Right cardiac atrium (tissue), 5 donors: ENCODE results near the gene TCAF1. TPM values are rescaled to one million over a fixed set of nuclear protein-coding genes. Genes with fewer than 3 reads are reported as not detected.

Experiments used
- ATAC-seq, 2 donors: fragments of 200-7000 bp; cut with Tn5 transposase; one replicate each; pipeline versions ENCODE4 v1.8.0 to v1.9.1; 2020; ENCODE audit warnings: moderate library complexity in 2 of 2, mild to moderate bottlenecking in 1 of 2
- DNase-seq, 3 donors: peaks; one replicate each; pipeline ENCODE4 v3.0.0-alpha.2; 2020
- H3K27ac ChIP-seq: one replicate; pipeline ENCODE4 v1.5.1; 2013; ENCODE audit warnings: mild to moderate bottlenecking, low read length, control low read depth, moderate library complexity
- H3K27me3 ChIP-seq: one replicate; pipeline ENCODE4 v1.6.1; 2013; ENCODE audit not compliant: control insufficient read depth, insufficient read depth
- H3K4me1 ChIP-seq: one replicate; pipeline ENCODE4 v1.6.1; 2013; ENCODE audit warnings: low read length; ENCODE audit not compliant: control insufficient read depth, insufficient read depth
- H3K4me3 ChIP-seq: one replicate; pipeline ENCODE4 v1.5.1; 2013; ENCODE audit warnings: low read length, control low read depth
- H3K9me3 ChIP-seq: one replicate; pipeline ENCODE4 v1.6.1; 2013; ENCODE audit warnings: low read length; ENCODE audit not compliant: control insufficient read depth
- WGBS: extraction: QIAGEN DNeasy Blood & Tissue Kit; methylation state at CpG from one replicate; pipeline ENCODE4 v1.1.7; 2013; 5-methylcytosine and 5-hydroxymethylcytosine counted together
- intact Hi-C, 4 donors: fragments of 100-400 bp; cut with DNase I; formaldehyde crosslinking; loops; one replicate each; pipeline versions ENCODE4 v1.11.0 to v1.14.0; 2022 to 2023
- long read RNA-seq, 4 donors: library from polyadenylated mRNA; unstranded; transcript quantifications; one replicate each; pipeline ENCODE4 v2.0.0, GENCODE V29; 2020 to 2021
- polyA plus RNA-seq: library from polyadenylated mRNA; stranded (reverse); fragments of 200-250 nt; gene quantifications from one replicate; pipeline ENCODE4 v1.2.3, GENCODE V29; 2013
- total RNA-seq, 4 donors: library from RNA; stranded (reverse); fragmentation: NEBNext Ultra II Directional; extraction: Animal tissue kit (Norgen Biotek cat#: 25700); gene quantifications; one replicate each; pipeline ENCODE4 v1.2.1, GENCODE V29; 2021
- donor health status: healthy with polysubstance abuse.
- donor health status: DM: no; HTN: yes; CAD: no.
- donor health status: DM: no; HTN: no; CAD: no.
- donor health status: DM: no; HTN: yes; CAD: no; lungs with severe emphysema.
- donor health status: DM: yes; HTN: yes; CAD: no.

Gene TCAF1
- total RNA-seq (10 to 100 TPM; 22.1 to 33.7 (median 25.2) TPM), polyA plus RNA-seq (12.7 TPM)
- long read RNA-seq, donor 1, full-length matches to known transcripts, result 10 of 37 reads
- long read RNA-seq, donor 1, partial matches to known transcripts, result 16 of 37 reads
- long read RNA-seq, donor 1, other reads (novel, unspliced or antisense), result 11 of 37 reads
- long read RNA-seq, donor 2, full-length matches to known transcripts, result 1 of 11 reads
- long read RNA-seq, donor 2, partial matches to known transcripts, result 5 of 11 reads
- long read RNA-seq, donor 2, other reads (novel, unspliced or antisense), result 5 of 11 reads
- long read RNA-seq, donor 3, full-length matches to known transcripts, result 20 of 103 reads
- long read RNA-seq, donor 3, partial matches to known transcripts, result 22 of 103 reads
- long read RNA-seq, donor 3, other reads (novel, unspliced or antisense), result 61 of 103 reads
- long read RNA-seq, donor 4, full-length matches to known transcripts, result 2 of 12 reads
- long read RNA-seq, donor 4, partial matches to known transcripts, result 8 of 12 reads
- long read RNA-seq, donor 4, other reads (novel, unspliced or antisense), result 2 of 12 reads

DNA sequence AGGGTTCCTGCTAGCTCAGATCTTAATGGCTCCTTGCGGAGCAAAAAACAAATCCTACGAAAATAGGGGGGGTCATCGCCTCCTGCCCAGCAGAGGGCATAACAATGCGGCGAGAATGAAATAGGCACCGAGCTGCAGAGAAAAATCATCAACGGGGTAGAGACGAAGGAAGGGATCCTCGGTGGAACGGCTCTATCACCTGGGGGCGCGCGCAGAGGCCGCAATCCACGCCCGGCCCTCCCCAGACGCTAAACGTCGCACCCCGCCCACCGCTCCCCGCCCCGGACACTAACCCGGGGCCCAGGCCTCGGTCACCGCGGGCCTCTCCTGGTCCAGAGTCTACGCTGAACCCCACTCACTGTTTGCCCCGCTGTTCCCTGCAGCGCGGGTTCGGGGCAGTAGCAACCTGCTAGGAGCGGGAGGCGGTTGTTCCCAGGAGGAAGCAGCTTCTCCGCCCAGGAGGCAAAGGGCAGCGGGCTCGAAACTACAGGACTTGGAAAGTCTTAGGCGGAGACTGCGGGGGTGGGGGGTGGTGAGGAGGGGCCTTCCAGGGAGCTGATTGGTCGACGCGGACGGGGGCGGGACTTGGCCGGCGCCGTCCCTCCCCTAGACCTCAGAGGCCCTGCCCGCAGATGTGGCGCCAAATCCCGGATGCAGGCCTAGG lies at the start of gene TCAF1:
TSS of gene TCAF1 (minus strand) at position 509 of the 664 bp plus-strand sequence. CDS start 25,568 bp downstream, outside the sequence.
- intact Hi-C loops, result no loop called here
- ATAC-seq, result peak; percentile 100
- under 1% methylated on average over 50 of the region's 50 CpGs for WGBS

GRCh38 chr7:143948733-143949132 lies 46.8 kb upstream of the TCAF1 start:
- Histone ChIP-seq H3K27me3 (no peaks in the 10 kb centered on the region), H3K4me1 (no peaks in the 10 kb centered on the region), H3K27ac (no peak overlapping the region), H3K9me3 (no peaks in the 10 kb centered on the region), H3K4me3 (no peak overlapping the region)
- intact Hi-C loops, result no loop called here
- DNase-seq (no peak), ATAC-seq (no peak)
- 40% methylated on average over 2 of the region's 2 CpGs for WGBS

More for the DNA sequence above, at the start of gene TCAF1:
- Histone ChIP-seq H3K4me1 (peaks cover 9% of the 10 kb centered on the region), H3K27me3 (no peaks in the 10 kb centered on the region), H3K9me3 (no peaks in the 10 kb centered on the region), H3K27ac (peak within 1 kb of the TSS; percentile 99), H3K4me3 (peak within 1 kb of the TSS; percentile 83)
- peak; percentile 96 to 98 (median 98) for DNase-seq

DNA sequence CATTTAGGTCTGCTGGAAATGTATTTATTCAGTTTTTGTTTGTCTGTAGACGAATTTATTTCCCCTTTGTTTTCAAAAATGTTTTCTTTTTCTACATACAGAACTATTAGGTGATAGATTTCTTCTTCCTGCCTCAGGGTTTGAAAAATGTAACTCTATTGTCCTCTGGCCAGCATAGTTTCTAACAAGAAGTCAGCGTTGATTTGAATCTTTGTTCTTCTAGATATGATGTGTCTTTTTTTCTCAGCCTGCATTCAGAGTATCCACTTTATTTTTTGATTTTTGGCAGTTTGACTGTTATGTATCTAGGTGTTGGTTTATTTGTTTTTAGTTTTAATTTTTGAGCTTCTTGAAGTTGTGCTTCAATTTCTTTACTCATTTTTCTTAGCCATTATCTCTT lies 45.1 kb upstream of the TCAF1 start:
- no peak for DNase-seq
- intact Hi-C loops, result no loop called here
- H3K27ac ChIP-seq, result no peak overlapping the region
- 77% methylated on average over 2 of the region's 2 CpGs for WGBS
- H3K27me3 ChIP-seq, result no peaks in the 10 kb centered on the region
- H3K4me1 ChIP-seq, result no peaks in the 10 kb centered on the region
- no peaks in the 10 kb centered on the region for H3K9me3 ChIP-seq
- H3K4me3 ChIP-seq, result no peak overlapping the region
- no peak for ATAC-seq

- ATAC-seq (no peak), DNase-seq (no peak)
- no peaks in the 10 kb centered on the region for H3K4me1 ChIP-seq
- H3K27me3 ChIP-seq, result no peaks in the 10 kb centered on the region
- no peak overlapping the region for H3K4me3 ChIP-seq
- intact Hi-C loops, result no loop called here
- H3K27ac ChIP-seq, result no peak overlapping the region
- 91% methylated on average over 4 of the region's 4 CpGs for whole genome bisulfite sequencing
- no peaks in the 10 kb centered on the region for H3K9me3 ChIP-seq
Observed at GRCh38 chr7:143945423-143945822, 43.4 kb upstream of the TCAF1 start.

DNA sequence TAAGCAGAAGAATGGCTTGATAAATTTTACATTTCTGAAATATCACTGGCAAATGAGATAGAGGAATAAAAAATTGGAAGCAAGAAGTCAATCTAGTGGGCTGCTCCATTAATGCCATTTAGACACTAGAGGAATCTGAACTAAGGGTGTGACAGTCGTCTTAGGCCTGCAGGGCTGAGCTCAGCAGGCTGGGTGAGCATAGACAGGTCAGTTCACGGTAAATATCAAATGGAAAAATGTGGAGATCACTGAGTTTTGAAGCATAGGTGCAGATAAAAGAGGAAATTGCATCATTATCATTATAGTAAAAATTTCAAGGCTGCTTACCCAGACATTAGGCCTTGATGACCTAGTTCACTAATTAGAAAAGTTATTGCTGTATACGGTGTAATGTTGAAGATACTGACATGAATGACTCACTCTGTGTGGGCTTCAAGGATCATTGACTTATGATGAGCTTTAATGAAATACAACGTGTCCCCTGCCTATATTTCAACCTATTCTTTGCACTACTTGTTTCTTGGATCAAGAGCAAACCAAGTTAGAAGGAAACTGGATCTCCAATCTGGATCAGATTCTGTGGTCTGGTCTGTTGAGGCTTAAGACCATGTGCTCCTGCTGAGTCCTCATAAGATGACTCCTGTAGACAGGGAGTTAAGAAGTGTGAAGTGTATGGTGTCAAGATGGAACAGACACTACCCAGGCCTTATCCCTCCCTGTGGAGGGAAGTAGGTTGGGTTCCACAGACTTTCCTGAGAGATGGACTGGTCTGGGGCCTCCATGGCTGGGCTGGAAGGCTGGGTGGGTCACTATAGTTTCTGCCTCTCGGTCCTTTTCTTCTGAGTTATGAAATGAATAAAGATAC lies 36.6 kb upstream of the TCAF1 start:
- no peak overlapping the region for H3K4me3 ChIP-seq
- H3K4me1 ChIP-seq, result no peaks in the 10 kb centered on the region
- H3K9me3 ChIP-seq, result no peaks in the 10 kb centered on the region
- no peaks in the 10 kb centered on the region for H3K27me3 ChIP-seq
- 78% methylated on average over 5 of the region's 5 CpGs for WGBS
- no peak for DNase-seq
- intact Hi-C loops, result no loop called here
- ATAC-seq, result no peak
- no peak overlapping the region for H3K27ac ChIP-seq

GRCh38 chr7:143936087-143937009 lies 34.4 kb upstream of the TCAF1 start:
- ATAC-seq, result no peak

GRCh38 chr7:143934526-143935325 lies 32.8 kb upstream of the TCAF1 start, which contains the start of gene OR2F2:
TSS of gene OR2F2 (plus strand) at chr7:143935233. CDS start at chr7:143935233, 0 bp downstream.
- Histone ChIP-seq H3K4me1 (no peaks in the 10 kb centered on the region), H3K9me3 (no peaks in the 10 kb centered on the region), H3K4me3 (no peak within 1 kb of the TSS), H3K27ac (no peak within 1 kb of the TSS), H3K27me3 (no peaks in the 10 kb centered on the region)
- intact Hi-C loops, result no loop called here
- ATAC-seq (no peak), DNase-seq (no peak)
- 48% methylated on average over 3 of the region's 3 CpGs for WGBS

More at GRCh38 chr7:143936087-143937009, 34.4 kb upstream of the TCAF1 start:
- intact Hi-C loops, result no loop called here
- Histone ChIP-seq H3K9me3 (no peaks in the 10 kb centered on the region), H3K4me3 (no peak overlapping the region), H3K27ac (no peak overlapping the region), H3K4me1 (no peaks in the 10 kb centered on the region), H3K27me3 (no peaks in the 10 kb centered on the region)
- 72% methylated on average over 4 of the region's 4 CpGs for WGBS
- DNase-seq, result no peak

GRCh38 chr7:143931739-143932138 lies 29.8 kb upstream of the TCAF1 start:
- intact Hi-C loops, result no loop called here
- Histone ChIP-seq H3K27ac (no peak overlapping the region), H3K4me3 (no peak overlapping the region), H3K4me1 (no peaks in the 10 kb centered on the region), H3K27me3 (no peaks in the 10 kb centered on the region), H3K9me3 (no peaks in the 10 kb centered on the region)
- DNase-seq (no peak), ATAC-seq (no peak)

DNA sequence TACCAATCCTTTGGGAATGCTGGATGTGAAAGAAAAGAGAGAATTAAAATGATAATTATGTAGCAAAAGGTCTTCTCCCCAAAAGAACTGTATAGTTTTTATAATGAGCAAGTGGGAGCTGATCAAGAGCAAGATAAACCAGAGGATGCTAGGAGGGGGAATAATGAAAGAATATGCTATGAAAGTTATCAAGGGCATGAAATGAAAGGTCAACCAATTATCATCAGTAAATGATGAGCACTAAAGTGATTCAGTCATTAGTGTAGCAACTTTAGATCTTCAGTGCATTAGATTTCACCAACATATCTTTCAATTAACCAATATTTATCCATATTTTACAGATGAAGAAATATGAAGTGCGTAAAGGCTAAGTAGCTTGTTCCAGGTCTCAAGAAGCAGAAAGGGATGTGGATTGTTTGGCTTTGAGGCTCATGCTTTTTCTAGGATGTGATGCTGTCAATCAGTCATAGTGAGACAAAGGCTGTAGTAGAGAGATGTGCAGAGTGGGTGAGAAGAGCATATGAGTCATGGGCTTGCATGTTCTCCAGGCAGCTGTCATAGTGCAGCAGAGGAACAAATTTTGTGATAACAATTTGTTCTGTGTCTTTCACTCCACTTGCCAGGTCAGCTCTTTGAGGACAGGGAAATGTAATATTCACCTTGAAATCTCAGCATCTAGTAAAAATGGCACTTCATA lies 27.4 kb upstream of the TCAF1 start:
- Histone ChIP-seq H3K4me3 (no peak overlapping the region), H3K27me3 (no peaks in the 10 kb centered on the region), H3K27ac (no peak overlapping the region), H3K4me1 (no peaks in the 10 kb centered on the region), H3K9me3 (no peaks in the 10 kb centered on the region)
- ATAC-seq (no peak), DNase-seq (no peak)
- WGBS, result 96% methylated on average over 1 of the region's 1 CpG
- intact Hi-C loops, result no loop called here
